Activated CD8-positive, alpha-beta memory T cell treated with anti-CD3 and anti-CD28 coated beads for 48 hours (primary cell): Measurements from ENCODE around the gene PTCD1.
"Not testable (repeated sequence)": the region's sequence is repeated elsewhere in the genome, so short reads cannot be mapped to it uniquely, and the experiment has no call there.

ENCODE experiments used
- DNase-seq, 3 experiments: peaks; one replicate each; pipeline ENCODE4 v3.0.0-alpha.2; 2020; ENCODE audit warnings: low read depth in 2 of 3, low spot score in 2 of 3

PTCD1 gene

GRCh38 chr7:99387912-99388311 lies 50.7 kb downstream of the PTCD1 start:
- no peak for DNase-seq

- not testable (repeated sequence) for DNase-seq
Observed at GRCh38 chr7:99387239-99387635, 51.4 kb downstream of the PTCD1 start.

GRCh38 chr7:99386584-99387238 lies 51.9 kb downstream of the PTCD1 start:
- no peak for DNase-seq

GRCh38 chr7:99385564-99385963 lies 53.0 kb downstream of the PTCD1 start:
- no peak for DNase-seq

- no peak for DNase-seq
Observed at GRCh38 chr7:99384523-99384922, 54.1 kb downstream of the PTCD1 start.

GRCh38 chr7:99383791-99384370 lies 54.7 kb downstream of the PTCD1 start:
- DNase-seq: no peak

- DNase-seq: no peak
Observed at GRCh38 chr7:99383203-99383602, 55.4 kb downstream of the PTCD1 start.

- DNase-seq: no peak
Observed at GRCh38 chr7:99381664-99382075, 56.9 kb downstream of the PTCD1 start.

- peak; percentile 56 to 81 (median 70) for DNase-seq
Observed at GRCh38 chr7:99380823-99381663, 57.6 kb downstream of the PTCD1 start.

GRCh38 chr7:99380032-99380822 lies 58.4 kb downstream of the PTCD1 start:
- no peak for DNase-seq

- not testable (repeated sequence) for DNase-seq
Observed at GRCh38 chr7:99379693-99380031, 58.9 kb downstream of the PTCD1 start.

- DNase-seq: no peak
Observed at GRCh38 chr7:99379043-99379577, 59.5 kb downstream of the PTCD1 start.

GRCh38 chr7:99375070-99375807 lies 63.4 kb downstream of the PTCD1 start:
- DNase-seq: peak in 2 of 3 experiments; percentile 47 to 57

GRCh38 chr7:99374111-99375064 lies 64.2 kb downstream of the PTCD1 start, which contains the start of gene ARPC1B:
TSS of gene ARPC1B (plus strand) at chr7:99374730. CDS start at chr7:99385715, 10,985 bp downstream.
- DNase-seq: peak; percentile 62 to 78 (median 76)

- DNase-seq: no peak
Observed at GRCh38 chr7:99373091-99374066, 65.2 kb downstream of the PTCD1 start.

- DNase-seq: no peak
Observed at GRCh38 chr7:99372275-99373090, 66.1 kb downstream of the PTCD1 start.

- no peak for DNase-seq
Observed at GRCh38 chr7:99371376-99371920, 67.2 kb downstream of the PTCD1 start.
